ENCODE data around the gene HOXB2. TPM values are rescaled to one million over a fixed set of nuclear protein-coding genes. Genes with fewer than 3 reads are reported as not detected.

HOXB2 gene
- total RNA-seq, 2 experiments from 2014 or later, result 4.8 to 4.9 TPM

DNA sequence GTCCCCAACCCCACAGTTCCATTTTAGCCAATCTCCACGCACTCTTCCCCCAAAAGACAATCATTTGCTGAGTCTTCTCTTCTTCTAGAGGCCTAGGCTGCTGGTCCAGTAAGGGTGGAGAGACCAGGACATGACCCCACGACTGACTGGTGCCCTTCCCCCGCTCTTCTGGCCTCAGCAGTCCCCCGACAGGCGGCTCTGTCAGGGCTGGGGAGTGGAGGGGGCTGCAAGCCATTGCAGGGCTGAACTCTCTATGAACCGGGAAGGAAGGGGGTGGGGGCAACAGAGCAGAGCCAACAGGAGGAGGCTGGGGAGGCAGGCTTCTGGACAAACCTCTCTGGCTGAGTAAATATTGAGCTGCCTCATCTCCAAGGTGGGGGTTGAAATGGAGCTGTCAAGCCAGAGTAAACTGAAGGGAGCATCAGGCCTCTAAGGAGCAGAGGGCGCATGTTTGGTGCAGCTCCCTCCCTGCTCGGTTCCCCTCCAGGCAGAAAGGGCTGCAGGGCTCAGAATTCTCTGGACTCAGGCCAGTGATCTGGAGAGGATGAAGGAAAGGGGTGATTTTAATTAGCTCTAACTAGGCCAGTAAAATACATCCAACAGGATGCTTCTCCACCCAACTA is 22.8 kb downstream of the HOXB2 start:
- CTCF ChIA-PET, result interaction anchor here (0.8 to 1.4 kb wide), 3 partner anchors 9 to 65 kb away, joined by 3 to 4 read pairs (median 4); no protein-coding TSS in a partner anchor
- peaks cover 0 to 5% of the 10 kb centered on the region in 2 experiments for H3K9me3 ChIP-seq (ENCODE audit: control insufficient read depth in 1 of 2, insufficient read depth in 1 of 2, low read length in 2 of 2)
- peaks cover 5% of the 10 kb centered on the region for H3K4me1 ChIP-seq (ENCODE audit: insufficient read depth, low read length)
- no peak overlapping the region for H3K27ac Mint-ChIP-seq
- TF ChIP-seq, protein P1, sequence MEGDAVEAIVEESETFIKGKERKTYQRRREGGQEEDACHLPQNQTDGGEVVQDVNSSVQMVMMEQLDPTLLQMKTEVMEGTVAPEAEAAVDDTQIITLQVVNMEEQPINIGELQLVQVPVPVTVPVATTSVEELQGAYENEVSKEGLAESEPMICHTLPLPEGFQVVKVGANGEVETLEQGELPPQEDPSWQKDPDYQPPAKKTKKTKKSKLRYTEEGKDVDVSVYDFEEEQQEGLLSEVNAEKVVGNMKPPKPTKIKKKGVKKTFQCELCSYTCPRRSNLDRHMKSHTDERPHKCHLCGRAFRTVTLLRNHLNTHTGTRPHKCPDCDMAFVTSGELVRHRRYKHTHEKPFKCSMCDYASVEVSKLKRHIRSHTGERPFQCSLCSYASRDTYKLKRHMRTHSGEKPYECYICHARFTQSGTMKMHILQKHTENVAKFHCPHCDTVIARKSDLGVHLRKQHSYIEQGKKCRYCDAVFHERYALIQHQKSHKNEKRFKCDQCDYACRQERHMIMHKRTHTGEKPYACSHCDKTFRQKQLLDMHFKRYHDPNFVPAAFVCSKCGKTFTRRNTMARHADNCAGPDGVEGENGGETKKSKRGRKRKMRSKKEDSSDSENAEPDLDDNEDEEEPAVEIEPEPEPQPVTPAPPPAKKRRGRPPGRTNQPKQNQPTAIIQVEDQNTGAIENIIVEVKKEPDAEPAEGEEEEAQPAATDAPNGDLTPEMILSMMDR (IDR thresholded peaks at IDR 0.05), result no peak
- no peaks in the 10 kb centered on the region for H3K36me3 Mint-ChIP-seq (ENCODE audit: low read depth)
- no peak for ATAC-seq (ENCODE audit: poor library complexity)
- H3K27me3 ChIP-seq (ENCODE audit: control insufficient read depth in 1 of 2, insufficient read depth in 2 of 2, low read length in 2 of 2), result peaks cover 19 to 25% of the 10 kb centered on the region in 2 experiments
- peaks cover 74% of the 10 kb centered on the region for H3K27me3 Mint-ChIP-seq
- POLR2A ChIA-PET, result interaction anchor here (0.6 kb wide), 1 partner anchor 12 kb away, joined by 4 read pairs; no protein-coding TSS in a partner anchor
- no peaks in the 10 kb centered on the region for H3K9me3 Mint-ChIP-seq
- intact Hi-C loops (cut with DNase I, micrococcal nuclease), result loop anchor here in 1 of 2 experiments (10.0 kb wide), 1 partner anchor 47 kb away; no protein-coding TSS in a partner anchor
- no peaks in the 10 kb centered on the region for H3K36me3 ChIP-seq (ENCODE audit: insufficient read depth, low read length)
- no peak overlapping the region for H3K4me3 Mint-ChIP-seq
- H3K27ac ChIP-seq (ENCODE audit: low read depth in 1 of 2, low read length in 2 of 2), result no peak overlapping the region
- no peaks in the 10 kb centered on the region for H3K4me1 Mint-ChIP-seq (ENCODE audit: low read depth)
- no peak overlapping the region for H3K4me3 ChIP-seq (ENCODE audit: low read length)
- no peak for DNase-seq

DNA sequence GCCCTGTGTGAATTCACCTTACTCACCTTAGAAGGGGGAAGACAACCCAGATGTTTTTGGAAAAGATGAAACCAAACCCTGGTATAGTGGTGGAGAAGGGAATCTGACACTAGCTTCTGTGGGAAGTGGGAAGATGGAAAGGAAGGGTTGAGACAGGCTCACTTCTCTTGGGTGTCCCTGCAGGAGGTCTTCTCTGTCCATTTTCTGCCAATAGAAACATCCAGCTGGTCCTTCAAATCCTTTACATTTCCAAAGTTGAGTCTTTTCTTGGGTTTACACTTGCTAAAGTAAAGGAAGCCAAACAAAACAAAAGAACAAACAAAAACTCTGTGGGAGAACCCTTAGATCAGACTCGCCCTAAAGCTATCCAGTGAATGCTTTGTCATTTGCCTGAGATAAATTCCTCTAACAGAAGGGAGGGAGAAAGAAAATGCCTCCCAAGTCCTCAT is 24.3 kb downstream of the HOXB2 start:
- Mint-ChIP-seq H3K4me3 (no peak overlapping the region), H3K27ac (no peak overlapping the region), H3K36me3 (ENCODE audit: low read depth) (no peaks in the 10 kb centered on the region), H3K9me3 (no peaks in the 10 kb centered on the region), H3K27me3 (peaks cover 73% of the 10 kb centered on the region), H3K4me1 (ENCODE audit: low read depth) (no peaks in the 10 kb centered on the region)
- Histone ChIP-seq H3K27me3 (ENCODE audit: control insufficient read depth in 1 of 2, insufficient read depth in 2 of 2, low read length in 2 of 2) (peaks cover 6 to 18% of the 10 kb centered on the region in 2 experiments), H3K4me3 (ENCODE audit: low read length) (no peak overlapping the region), H3K4me1 (ENCODE audit: insufficient read depth, low read length) (no peaks in the 10 kb centered on the region), H3K9me3 (ENCODE audit: control insufficient read depth in 1 of 2, insufficient read depth in 1 of 2, low read length in 2 of 2) (no peaks in the 10 kb centered on the region), H3K27ac (ENCODE audit: low read depth in 1 of 2, low read length in 2 of 2) (no peak overlapping the region), H3K36me3 (ENCODE audit: insufficient read depth, low read length) (no peaks in the 10 kb centered on the region)
- CTCF ChIA-PET, result interaction anchor here (0.7 to 1.5 kb wide), 2 partner anchors 14 to 150 kb away, joined by 3 to 4 read pairs; no protein-coding TSS in a partner anchor
- TF ChIP-seq, protein P1 (IDR thresholded peaks at IDR 0.05), result no peak
- POLR2A ChIA-PET, result interaction anchor here (0.7 kb wide), 1 partner anchor 183 kb away, joined by 6 read pairs; no protein-coding TSS in a partner anchor
- ATAC-seq (ENCODE audit: poor library complexity) (no peak), DNase-seq (no peak)
- intact Hi-C loops (cut with DNase I, micrococcal nuclease), result loop anchor here in 1 of 2 experiments (10.0 kb wide), 1 partner anchor 46 kb away; no protein-coding TSS in a partner anchor

DNA sequence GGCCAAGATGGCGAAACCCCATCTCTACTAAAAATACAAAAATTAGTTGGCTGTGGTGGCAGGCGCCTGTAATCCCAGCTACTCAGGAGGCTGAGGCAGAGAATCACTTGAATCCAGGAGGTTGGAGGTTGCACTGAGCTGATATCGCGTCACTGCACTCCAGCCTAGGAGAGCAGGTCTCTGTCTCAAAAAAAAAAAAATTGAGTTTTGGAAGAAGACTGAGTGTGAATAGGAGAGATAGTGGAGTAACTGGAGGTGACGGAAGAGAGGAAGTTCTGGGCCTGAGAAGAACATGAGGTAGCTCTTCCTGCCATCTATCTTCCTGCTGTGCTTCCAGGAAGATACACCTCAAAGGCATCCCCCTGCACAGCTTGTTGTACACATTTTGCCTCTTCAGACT is 25.5 kb downstream of the HOXB2 start:
- no peaks in the 10 kb centered on the region for H3K4me1 Mint-ChIP-seq (ENCODE audit: low read depth)
- intact Hi-C loops (cut with DNase I, micrococcal nuclease), result no loop called here
- no peaks in the 10 kb centered on the region for H3K36me3 Mint-ChIP-seq (ENCODE audit: low read depth)
- Histone ChIP-seq H3K4me3 (ENCODE audit: low read length) (no peak overlapping the region), H3K9me3 (ENCODE audit: control insufficient read depth in 1 of 2, insufficient read depth in 1 of 2, low read length in 2 of 2) (no peaks in the 10 kb centered on the region), H3K27me3 (ENCODE audit: control insufficient read depth in 1 of 2, insufficient read depth in 2 of 2, low read length in 2 of 2) (peaks cover 4 to 16% of the 10 kb centered on the region in 2 experiments), H3K36me3 (ENCODE audit: insufficient read depth, low read length) (no peaks in the 10 kb centered on the region), H3K4me1 (ENCODE audit: insufficient read depth, low read length) (no peaks in the 10 kb centered on the region), H3K27ac (ENCODE audit: low read depth in 1 of 2, low read length in 2 of 2) (no peak overlapping the region)
- POLR2A ChIA-PET, result no interaction called here
- peaks cover 73% of the 10 kb centered on the region for H3K27me3 Mint-ChIP-seq
- DNase-seq, result no peak
- H3K9me3 Mint-ChIP-seq, result no peaks in the 10 kb centered on the region
- ATAC-seq (ENCODE audit: poor library complexity), result no peak
- TF ChIP-seq, protein P1 (IDR thresholded peaks at IDR 0.05), result no peak
- CTCF ChIA-PET, result no interaction called here
- no peak overlapping the region for H3K27ac Mint-ChIP-seq
- H3K4me3 Mint-ChIP-seq, result no peak overlapping the region

Data from CD4-positive, alpha-beta T cell (primary cell).